Skeletal muscle tissue (tissue), 4 donors: ENCODE results near the gene CRYBG3. TPM values are rescaled to one million over a fixed set of nuclear protein-coding genes. Genes with fewer than 3 reads are reported as not detected.

Source experiments
- H3K27ac ChIP-seq: one replicate; pipeline ENCODE4 v1.7.0; 2013; ENCODE audit warnings: mild to moderate bottlenecking, low read depth, low read length, inconsistent platforms
- H3K27me3 ChIP-seq, 3 donors: one replicate each; pipeline ENCODE4 v1.7.0; 2013; ENCODE audit warnings: low read length in 3 of 3; ENCODE audit not compliant: control insufficient read depth in 3 of 3, insufficient read depth in 3 of 3
- H3K36me3 ChIP-seq, 3 donors: one replicate each; pipeline ENCODE4 v1.7.0; 2013; ENCODE audit warnings: low read length in 3 of 3; ENCODE audit not compliant: control insufficient read depth in 3 of 3, insufficient read depth in 3 of 3
- H3K4me1 ChIP-seq, 3 donors: one replicate each; pipeline ENCODE4 v1.7.0; 2013; ENCODE audit warnings: low read length in 3 of 3, mild to moderate bottlenecking in 3 of 3; ENCODE audit not compliant: control insufficient read depth in 3 of 3, insufficient read depth in 3 of 3
- H3K4me3 ChIP-seq, 3 donors: one replicate each; pipeline ENCODE4 v1.7.0; 2013; ENCODE audit warnings: low read length in 3 of 3
- H3K9ac ChIP-seq, 3 donors: one replicate each; pipeline ENCODE4 v1.7.0; 2013; ENCODE audit warnings: low read length in 3 of 3, mild to moderate bottlenecking in 3 of 3, moderate library complexity in 2 of 3, low read depth in 1 of 3
- H3K9me3 ChIP-seq, 3 donors: one replicate each; pipeline ENCODE4 v1.7.0; 2013; ENCODE audit warnings: low read length in 3 of 3; ENCODE audit not compliant: control insufficient read depth in 3 of 3
- total RNA-seq: library from RNA; depleted of rRNA; stranded (reverse); fragments of >200 nt; gene quantifications from one replicate; pipeline ENCODE4 v1.2.3, GENCODE V29; 2014
- donor health status: Osteomylitis.

Gene CRYBG3
- total RNA-seq, 1 donor from 2014 or later: 27.1 TPM

DNA sequence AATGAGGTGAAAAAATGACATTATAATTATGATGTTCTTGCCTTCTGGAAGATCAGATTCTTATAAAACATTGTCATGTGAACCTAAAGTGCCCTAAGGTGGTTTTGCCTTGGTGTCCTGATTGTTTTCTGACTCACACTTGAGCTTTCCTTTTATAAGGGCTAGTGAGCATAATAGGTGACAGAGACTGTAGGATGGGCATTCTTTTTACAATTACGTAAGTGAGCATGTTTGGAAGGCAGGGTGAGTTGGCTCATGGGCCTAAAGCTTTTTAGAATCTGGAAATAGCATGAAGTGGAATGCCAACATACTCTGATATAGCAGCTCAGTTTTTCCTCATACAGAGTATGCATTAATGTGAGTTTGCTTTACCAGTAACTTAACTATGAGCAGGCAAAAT, 41.2 kb downstream of the CRYBG3 start:
- H3K27me3 ChIP-seq: no peaks in the 10 kb centered on the region
- H3K4me1 ChIP-seq: peaks cover 3 to 8% (median 5%) of the 10 kb centered on the region in 3 donors
- no peaks in the 10 kb centered on the region for H3K9me3 ChIP-seq
- H3K36me3 ChIP-seq: no peaks in the 10 kb centered on the region
- H3K4me3 ChIP-seq: no peak overlapping the region
- no peak overlapping the region for H3K27ac ChIP-seq
- no peak overlapping the region for H3K9ac ChIP-seq

DNA sequence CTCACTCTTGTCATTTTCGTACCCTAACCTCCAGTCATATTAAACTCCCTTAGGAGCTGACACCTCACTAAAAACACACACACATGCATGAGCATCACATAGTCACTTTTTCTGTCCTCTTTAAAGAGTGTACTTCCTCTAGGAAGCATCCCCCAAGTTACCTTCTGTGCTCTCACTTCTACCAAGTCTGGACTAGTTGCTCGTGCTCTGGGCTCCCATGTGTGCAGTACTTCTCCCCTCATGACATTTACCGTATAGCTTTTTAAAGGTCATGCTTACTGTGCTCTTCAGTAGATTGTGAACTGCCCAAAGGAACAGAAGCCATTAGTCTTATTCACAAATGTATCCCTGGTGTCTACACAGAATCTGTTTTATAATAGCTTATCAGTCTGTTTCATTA, 42.0 kb downstream of the CRYBG3 start:
- Histone ChIP-seq H3K27ac (no peak overlapping the region), H3K36me3 (no peaks in the 10 kb centered on the region), H3K27me3 (no peaks in the 10 kb centered on the region), H3K9me3 (no peaks in the 10 kb centered on the region), H3K4me1 (peaks cover 3 to 8% (median 5%) of the 10 kb centered on the region in 3 donors), H3K4me3 (no peak overlapping the region), H3K9ac (no peak overlapping the region)

DNA sequence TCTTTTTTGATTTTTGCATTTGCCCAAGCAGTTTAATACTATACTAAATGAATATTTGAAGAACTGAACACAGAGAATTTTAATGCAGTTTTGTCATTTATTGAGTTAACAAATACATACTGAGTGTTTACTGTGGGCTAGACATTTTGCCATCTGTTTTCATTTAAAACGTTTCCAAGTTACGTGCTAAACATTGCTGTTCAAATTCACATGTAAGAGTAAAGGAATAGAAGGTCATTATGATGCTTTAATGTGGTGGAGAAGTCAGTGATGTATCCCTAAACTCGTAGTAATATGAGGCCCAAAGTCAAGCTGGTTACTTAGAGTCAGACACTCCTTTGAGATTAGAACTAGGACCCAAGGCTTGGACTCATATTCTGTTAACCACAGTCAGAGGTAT, 49.4 kb downstream of the CRYBG3 start:
- Histone ChIP-seq H3K9ac (no peak overlapping the region), H3K36me3 (peaks cover 0 to 6% (median 0%) of the 10 kb centered on the region in 3 donors)

DNA sequence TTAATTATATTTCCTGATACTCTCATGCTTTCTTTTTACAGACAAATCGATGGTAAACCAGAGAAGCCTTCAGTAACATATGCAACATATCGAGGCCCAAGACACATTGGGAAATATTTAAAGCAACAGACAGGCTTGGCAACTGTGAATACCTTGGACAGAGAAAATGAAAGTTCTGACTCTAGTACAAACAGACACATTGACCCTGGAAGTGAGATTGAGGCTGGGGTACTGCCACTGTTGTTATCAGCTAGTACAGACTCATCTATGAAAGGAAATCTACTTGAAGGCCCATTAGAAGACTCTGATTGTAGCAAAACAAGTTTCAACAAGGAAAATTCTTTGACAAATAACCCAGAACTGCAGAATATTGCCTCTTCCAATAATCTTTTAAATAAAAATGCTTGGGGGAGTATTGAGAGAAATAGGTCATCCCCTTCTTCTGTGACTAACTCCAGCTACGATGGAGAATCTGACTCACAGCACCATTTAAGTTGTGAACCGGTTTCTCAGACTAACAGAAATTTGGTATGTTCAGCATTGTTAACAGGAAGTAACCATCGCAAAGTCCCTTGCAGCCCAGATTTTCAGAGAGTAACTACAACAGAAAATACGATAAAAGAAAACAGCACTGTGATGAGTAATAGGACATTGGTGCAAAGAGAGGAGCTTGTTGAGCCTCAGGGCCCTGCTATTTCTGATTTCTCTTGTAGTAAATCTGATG, 50.2 kb downstream of the CRYBG3 start:
- no peak overlapping the region for H3K27ac ChIP-seq
- no peak overlapping the region for H3K9ac ChIP-seq
- no peaks in the 10 kb centered on the region for H3K9me3 ChIP-seq
- H3K27me3 ChIP-seq: no peaks in the 10 kb centered on the region
- no peak overlapping the region for H3K4me3 ChIP-seq
- H3K4me1 ChIP-seq: no peaks in the 10 kb centered on the region
- peaks cover 0 to 6% (median 0%) of the 10 kb centered on the region in 3 donors for H3K36me3 ChIP-seq

More for the DNA sequence above, 49.4 kb downstream of the CRYBG3 start:
- Histone ChIP-seq H3K4me3 (no peak overlapping the region), H3K4me1 (no peaks in the 10 kb centered on the region), H3K27ac (no peak overlapping the region), H3K27me3 (no peaks in the 10 kb centered on the region), H3K9me3 (no peaks in the 10 kb centered on the region)

DNA sequence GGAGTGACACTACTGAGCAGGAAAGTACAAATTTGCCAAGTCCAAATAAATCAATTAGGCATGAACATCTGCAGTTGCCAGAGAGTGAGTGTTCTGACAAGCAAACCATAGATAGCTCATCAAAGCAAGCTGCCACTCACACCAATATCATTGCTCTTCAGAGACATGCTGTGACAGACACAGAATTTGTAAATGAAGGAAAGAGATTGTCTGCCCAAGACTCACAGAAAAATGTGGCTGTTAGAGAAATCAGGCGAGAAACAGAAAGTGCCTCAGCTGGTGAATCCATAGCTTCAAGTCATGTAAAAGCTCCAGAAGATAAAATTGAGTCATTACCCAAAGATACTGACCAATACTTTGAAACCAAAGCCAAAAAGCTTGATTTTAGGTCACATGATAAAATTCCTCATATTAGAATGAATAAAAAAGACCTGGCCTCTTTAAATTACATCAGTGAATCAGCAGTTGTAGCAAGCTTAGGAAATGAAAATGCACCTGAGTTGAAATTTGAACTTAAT, 50.8 kb downstream of the CRYBG3 start:
- H3K9ac ChIP-seq: no peak overlapping the region
- no peak overlapping the region for H3K4me3 ChIP-seq
- no peak overlapping the region for H3K27ac ChIP-seq
- no peaks in the 10 kb centered on the region for H3K27me3 ChIP-seq
- no peaks in the 10 kb centered on the region for H3K4me1 ChIP-seq
- peaks cover 0 to 6% (median 0%) of the 10 kb centered on the region in 3 donors for H3K36me3 ChIP-seq
- H3K9me3 ChIP-seq: no peaks in the 10 kb centered on the region

DNA sequence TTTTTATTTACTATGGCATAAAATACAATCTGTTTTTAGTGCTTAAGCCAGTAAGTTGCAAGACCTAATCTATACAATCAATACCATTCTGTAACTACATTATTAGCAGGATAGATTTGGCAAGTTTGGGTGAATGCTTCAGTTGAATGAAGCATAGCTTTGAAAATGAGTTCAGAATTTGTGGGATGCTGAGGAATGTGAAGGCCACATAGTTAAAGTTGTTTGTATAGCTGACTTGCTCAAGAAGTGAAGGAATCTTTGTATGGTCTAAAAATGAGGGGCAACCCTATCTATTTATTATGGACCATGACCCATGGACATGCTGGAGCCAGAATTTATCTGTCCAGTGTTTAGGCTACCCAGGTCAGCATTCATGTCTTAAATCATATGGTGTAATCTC, 58.5 kb downstream of the CRYBG3 start:
- H3K4me1 ChIP-seq: no peaks in the 10 kb centered on the region
- H3K9me3 ChIP-seq: no peaks in the 10 kb centered on the region
- peaks cover 2 to 4% (median 3%) of the 10 kb centered on the region in 3 donors for H3K36me3 ChIP-seq
- H3K9ac ChIP-seq: no peak overlapping the region
- no peak overlapping the region for H3K4me3 ChIP-seq
- H3K27me3 ChIP-seq: no peaks in the 10 kb centered on the region
- H3K27ac ChIP-seq: no peak overlapping the region

DNA sequence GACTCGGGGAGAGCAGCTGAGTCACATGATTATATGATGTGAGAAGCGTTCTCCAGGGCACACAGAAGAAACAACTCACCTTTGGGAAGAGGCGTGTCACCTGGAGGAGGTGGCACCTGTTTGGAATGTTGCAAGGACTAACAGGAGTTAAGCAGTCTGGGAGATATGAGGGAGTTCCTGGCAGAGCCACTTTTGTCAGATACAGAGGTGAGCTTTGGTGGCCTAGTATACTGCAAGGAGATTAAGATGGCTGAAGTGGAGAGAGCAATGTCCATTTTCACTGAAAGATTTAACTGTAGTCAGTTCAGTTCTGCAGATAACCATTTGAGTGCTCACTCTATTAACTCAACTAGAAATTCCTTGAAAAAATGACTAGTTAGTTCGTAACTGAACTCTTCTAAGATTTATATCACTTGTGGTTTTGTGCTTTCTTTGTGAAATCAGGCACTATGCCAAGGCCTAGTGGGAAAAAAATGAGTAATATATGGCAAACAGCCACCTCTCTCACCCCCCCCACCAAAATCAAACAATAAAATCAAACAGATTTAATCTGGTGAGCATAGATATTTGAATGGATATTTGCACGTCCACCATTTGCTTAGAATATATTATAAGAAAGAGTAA, 61.3 kb downstream of the CRYBG3 start:
- no peaks in the 10 kb centered on the region for H3K4me1 ChIP-seq
- peak overlapping the region; percentile 48 for H3K27ac ChIP-seq
- H3K27me3 ChIP-seq: no peaks in the 10 kb centered on the region
- no peak overlapping the region for H3K9ac ChIP-seq
- peaks cover 7 to 12% (median 7%) of the 10 kb centered on the region in 3 donors for H3K36me3 ChIP-seq
- H3K4me3 ChIP-seq: no peak overlapping the region
- no peaks in the 10 kb centered on the region for H3K9me3 ChIP-seq

DNA sequence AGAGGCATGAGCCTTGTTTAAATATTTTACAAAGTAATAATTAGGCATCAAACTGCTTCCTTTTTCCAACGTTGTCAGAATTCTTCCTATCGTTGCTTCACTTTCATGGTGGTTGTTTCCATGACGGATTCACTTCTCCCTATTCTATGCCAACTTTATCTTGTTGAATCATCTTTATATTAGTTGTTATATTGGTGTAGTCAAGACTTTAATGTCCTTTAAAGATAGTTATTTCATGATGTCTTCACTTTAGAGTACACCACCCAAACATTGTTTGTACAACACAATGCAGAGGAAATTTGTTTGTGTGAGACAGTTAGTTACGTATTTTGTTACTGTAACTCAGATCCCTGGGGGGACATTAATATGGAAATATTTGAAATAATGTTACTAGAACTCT, 61.9 kb downstream of the CRYBG3 start:
- H3K27ac ChIP-seq: peak overlapping the region; percentile 26
- no peaks in the 10 kb centered on the region for H3K27me3 ChIP-seq
- no peak overlapping the region for H3K9ac ChIP-seq
- H3K4me3 ChIP-seq: no peak overlapping the region
- peaks cover 7 to 18% (median 8%) of the 10 kb centered on the region in 3 donors for H3K36me3 ChIP-seq
- no peaks in the 10 kb centered on the region for H3K9me3 ChIP-seq
- H3K4me1 ChIP-seq: no peaks in the 10 kb centered on the region

DNA sequence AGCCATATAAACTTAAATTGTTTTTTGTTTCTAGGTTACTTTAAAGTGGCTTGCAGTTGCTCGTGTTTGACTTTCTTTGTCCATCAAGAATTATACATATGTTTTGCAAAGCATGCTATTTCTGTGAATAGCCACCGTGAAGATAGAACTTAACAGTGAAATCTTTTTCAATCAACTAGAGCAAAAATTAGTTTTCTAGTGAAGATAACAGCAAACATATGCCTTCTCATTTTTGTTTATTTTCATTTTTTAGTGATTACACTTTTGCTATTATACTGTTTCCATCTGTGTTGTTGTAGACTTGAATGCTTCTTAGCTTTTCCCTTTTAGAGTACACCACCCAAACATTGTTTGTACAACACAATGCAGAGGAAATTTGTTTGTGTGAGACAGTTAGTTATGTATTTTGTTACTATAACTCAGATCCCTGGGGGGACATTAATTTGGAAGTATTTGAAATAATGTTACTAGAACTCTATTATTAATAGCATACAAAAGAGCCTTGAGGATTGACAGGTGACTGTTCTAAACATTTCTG, 62.8 kb downstream of the CRYBG3 start:
- Histone ChIP-seq H3K9me3 (no peaks in the 10 kb centered on the region), H3K9ac (no peak overlapping the region), H3K27ac (peak overlapping the region; percentile 5), H3K4me1 (no peaks in the 10 kb centered on the region), H3K27me3 (no peaks in the 10 kb centered on the region), H3K36me3 (peaks cover 7 to 25% (median 10%) of the 10 kb centered on the region in 3 donors), H3K4me3 (no peak overlapping the region)
